HPDE6-E6E7 (cell line): ENCODE measurements around the gene S100A13.
A peak's percentile ranks its signal among the peaks of the same experiment; 100 is the strongest.

Experiments
- DNase-seq: peaks from one replicate; pipeline ENCODE4 v3.0.0; 2011; ENCODE audit warnings: missing footprints; ENCODE audit errors: extremely low spot score

S100A13 gene

DNA sequence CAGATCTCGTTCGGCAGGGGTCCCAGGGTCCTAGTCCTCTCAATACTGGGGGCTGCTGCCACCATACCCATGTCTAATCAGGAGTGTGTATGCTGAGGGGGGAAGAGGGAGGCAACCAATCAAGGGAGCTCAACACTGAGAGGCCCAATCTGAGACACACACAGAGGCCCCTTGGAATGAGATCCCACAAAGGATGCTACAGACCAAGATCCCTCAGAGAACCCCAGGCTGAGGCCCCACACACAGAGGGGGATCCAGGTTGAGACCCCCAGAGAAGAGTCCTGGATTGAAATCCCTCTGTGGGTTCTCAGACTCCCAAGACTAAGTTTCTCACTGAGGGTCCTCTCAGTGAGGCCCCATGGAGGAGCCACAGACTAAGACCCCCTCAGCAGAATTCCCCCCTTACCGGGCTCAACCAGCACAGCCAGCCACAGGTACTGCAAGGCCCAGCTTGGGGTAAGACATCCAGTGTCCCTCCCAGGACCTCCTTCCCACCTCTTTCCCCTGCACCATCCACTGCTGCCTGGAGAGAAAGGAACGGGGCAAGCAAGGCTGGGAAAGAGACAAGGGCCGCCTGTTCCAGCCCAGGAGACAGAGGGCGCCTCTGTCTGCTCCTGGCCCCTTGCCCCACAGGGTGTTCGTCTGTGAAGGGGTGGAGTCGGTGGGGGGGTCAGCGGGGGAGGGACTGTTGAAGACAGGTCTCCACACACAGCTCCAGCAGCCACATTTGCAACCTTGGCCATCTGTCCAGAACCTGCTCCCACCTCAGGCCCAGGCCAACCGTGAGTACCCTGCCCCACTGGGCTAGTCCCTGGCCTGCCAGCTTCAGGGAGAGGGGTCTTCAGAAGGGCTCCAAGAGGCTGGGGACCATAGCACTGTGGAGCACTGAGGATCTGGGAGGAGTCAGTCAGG is 666 bp upstream of the S100A13 start, which contains the start of gene S100A1:
Gene S100A1, plus strand, starts transcription at position 720 of the 912 bp plus-strand sequence. CDS start 2,088 bp downstream, outside the sequence.
- no peak for DNase-seq

- no peak for DNase-seq
Observed at GRCh38 chr1:153626477-153626903, 815 bp downstream of the S100A13 start.

DNA sequence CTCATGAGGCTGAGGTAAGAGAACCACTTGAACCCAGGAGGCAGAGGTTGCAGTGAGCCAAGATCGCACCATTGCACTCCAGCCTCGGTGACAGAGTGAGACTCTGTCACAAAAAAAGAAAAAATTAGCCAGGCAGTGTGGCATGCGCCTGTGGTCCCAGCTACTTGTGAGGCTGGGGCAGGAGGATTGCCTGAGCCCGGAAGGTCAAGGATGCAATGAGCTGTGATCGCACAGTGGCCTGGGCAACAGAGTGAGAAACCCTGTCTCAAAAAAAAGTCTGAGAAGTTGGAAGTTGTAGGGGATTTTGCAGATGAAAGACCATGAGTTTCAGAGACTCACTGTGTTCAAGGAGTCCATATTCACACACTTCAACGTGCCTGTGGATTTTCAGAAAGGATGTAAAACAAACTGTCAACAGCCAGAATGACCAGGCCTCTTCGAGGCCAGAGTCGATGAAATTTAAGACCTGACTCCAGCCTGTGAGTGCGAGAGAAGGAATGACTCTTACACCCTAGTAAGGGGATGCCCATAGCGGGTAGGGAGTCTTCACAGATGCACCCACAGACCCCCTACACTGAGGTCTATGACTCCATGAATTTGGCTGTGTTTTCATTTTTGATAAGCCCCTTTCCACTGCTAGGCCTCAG is 2.2 kb downstream of the S100A13 start:
- no peak for DNase-seq

- DNase-seq, result no peak
Observed at GRCh38 chr1:153623101-153623500, 4.2 kb downstream of the S100A13 start.

- DNase-seq, result no peak
Observed at GRCh38 chr1:153619171-153619570, 8.1 kb downstream of the S100A13 start.

DNA sequence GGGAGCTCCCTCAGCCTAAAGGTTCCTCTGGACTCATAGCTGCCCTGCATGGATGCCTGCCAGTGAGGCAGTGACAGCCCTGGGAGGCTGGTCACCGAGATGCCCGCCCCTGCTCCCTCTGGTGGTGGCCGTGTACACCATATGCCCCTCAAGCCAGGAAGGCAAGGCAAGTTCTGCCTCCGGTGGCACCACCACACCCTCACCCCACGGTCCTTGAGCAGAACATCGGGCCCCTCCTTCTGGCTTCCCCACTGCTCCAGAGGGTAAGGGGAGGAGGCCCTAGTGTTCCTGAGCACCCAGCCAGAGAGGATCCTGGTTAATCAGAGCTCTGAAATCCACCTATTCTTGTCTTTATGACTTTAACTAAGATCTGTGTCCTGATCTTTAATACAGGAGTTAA is 9.6 kb downstream of the S100A13 start:
- no peak for DNase-seq

GRCh38 chr1:153616917-153617311 is 10.4 kb downstream of the S100A13 start:
- no peak for DNase-seq

DNA sequence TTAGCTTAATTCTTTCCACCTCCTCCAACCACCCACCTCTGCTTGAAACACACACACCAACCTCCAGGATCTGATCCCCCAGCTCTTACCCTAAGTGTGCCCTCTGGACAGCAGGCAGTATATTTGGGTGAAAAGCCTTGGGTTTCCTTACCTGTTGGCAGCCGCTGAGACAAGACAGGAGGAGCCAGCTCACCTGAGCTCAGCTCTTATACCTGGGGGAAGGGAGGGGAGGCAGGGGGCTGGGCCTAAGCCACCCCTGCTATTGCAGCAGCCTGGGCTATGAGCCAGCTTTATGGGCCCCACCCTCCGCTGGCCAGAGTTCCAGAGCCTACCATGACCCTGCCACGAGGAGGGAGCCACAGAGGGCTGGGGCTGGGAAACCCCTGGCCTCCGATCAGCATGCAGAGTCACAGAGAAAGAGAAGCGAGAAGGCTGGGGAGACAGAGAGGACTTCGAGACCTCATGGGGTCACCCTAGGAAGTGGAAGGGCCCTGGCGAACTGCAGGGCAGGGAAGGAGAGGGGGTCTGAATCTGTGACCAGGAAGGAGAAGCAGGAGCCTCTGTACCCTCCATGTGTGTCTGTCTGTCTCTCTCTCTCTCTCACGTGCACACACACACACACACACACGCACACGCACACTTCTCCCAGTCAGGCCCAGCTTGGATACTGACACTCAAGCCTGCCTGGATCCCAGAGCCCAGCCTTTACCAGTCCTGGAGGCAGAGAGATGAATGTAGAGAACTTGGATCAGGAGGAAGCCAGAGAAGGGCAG is 11.0 kb downstream of the S100A13 start, which contains the start of gene S100A14:
Gene S100A14, minus strand, starts transcription at position 182 of the 773 bp plus-strand sequence. CDS start 467 bp downstream, outside the sequence.
- DNase-seq, result peak; percentile 90

GRCh38 chr1:153615406-153615805 is 11.9 kb downstream of the S100A13 start:
- DNase-seq, result no peak

- DNase-seq, result no peak
Observed at GRCh38 chr1:153614906-153615305, 12.4 kb downstream of the S100A13 start.

DNA sequence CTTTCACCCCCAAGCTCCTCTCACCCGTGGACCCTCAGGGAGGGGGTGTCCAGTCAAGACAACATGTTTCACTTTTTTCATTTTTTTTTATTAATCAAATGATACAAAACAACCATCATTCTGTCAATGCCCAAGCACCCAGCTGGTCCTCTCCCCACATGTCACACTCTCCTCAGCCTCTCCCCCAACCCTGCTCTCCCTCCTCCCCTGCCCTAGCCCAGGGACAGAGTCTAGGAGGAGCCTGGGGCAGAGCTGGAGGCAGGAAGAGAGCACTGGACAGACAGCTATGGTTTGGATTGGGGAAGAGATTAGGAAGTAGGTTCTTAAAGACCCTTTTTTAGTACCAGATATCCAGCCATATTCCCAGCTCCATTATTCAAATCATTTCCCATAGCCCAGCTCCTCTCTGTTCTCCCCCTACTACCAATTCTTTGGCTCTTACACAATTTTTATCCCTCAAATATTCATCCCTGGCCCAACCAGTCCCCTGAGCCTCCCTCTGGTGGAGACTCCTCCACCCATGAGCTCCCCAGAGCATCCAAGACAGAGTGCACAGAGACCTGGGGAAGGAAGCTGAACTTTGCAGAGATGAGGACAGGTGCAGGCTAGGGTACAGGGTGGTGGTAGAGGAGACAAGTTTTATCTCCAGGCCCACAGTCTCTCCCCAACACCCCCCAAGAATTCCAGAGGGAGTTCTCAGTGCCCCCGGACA is 13.0 kb downstream of the S100A13 start:
- no peak for DNase-seq

DNA sequence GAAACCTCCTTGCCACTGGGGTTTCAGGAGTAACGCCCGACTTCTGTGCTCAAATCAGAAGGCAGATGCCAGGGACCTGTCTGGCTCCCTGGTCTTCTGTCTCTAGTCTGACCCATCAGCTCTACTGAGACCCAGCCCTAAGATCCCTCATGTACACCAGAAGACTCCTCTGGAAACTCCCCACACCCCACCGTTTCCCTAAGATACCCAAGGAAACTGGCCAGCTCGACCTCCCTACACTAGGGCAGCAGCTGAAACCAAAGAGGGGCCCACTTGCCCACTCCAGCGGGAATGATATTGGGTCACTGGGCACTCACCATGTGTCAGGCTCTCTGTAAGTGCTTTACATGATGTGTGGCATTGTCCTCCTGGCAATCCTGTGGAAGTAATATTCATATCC is 13.9 kb downstream of the S100A13 start:
- no peak for DNase-seq

- peak; percentile 91 for DNase-seq
Observed at GRCh38 chr1:153612755-153613331, 14.5 kb downstream of the S100A13 start, which contains the start of gene S100A16. Gene S100A16, minus strand, starts transcription at chr1:153613137. Its CDS starts 4,986 bp downstream, at chr1:153608151.

DNA sequence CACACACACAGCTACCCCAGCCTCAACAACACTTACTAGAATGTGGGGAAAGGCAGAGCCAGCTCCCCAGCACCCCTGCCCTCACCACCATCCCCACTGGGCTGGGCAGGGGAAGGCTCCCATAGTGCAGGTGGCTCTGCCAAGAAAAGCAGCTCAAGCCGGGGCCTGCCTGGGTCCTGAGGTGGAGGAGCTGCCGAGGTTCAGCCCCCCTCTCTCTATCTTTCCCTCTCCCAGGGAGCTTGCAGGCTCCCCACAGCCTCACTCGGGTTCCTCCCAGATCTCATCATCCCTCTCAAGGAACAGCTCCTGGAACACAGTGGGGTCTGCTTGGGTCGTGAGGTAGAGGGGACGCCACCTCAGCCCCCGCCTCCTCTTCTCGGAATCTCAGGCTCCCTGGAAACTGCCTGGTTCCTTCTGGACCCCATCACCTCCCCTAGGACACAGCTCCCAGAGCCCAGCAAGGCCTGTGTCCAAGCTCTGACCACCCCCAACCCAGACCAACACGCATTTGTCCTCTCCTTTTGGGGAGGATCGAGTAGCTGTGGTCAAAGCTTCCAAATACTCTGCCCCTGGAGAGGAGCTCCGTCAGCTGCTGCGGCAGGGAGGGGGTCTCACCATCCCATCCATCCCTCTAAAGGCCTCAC is 15.1 kb downstream of the S100A13 start:
- DNase-seq, result no peak

DNA sequence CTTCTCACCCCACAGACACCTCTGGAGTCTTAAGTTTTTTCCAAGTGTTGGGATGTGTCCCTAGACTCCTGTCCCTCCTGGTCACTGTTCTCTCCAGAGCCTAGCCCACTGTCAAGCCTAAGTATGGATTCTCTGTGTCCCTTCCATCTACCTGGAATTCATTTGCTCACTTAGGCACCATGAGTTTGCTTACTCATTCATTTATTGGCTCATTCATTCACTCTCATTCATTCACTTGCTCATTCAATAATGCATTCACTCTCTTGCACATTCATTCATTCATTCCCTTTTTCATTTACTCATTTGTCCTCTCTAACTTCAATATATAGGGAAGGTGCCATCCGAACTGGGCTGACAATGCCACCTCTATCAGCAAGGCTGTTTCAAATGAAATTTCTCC is 15.9 kb downstream of the S100A13 start:
- no peak for DNase-seq

- DNase-seq, result no peak
Observed at GRCh38 chr1:153610811-153611301, 16.4 kb downstream of the S100A13 start.

DNA sequence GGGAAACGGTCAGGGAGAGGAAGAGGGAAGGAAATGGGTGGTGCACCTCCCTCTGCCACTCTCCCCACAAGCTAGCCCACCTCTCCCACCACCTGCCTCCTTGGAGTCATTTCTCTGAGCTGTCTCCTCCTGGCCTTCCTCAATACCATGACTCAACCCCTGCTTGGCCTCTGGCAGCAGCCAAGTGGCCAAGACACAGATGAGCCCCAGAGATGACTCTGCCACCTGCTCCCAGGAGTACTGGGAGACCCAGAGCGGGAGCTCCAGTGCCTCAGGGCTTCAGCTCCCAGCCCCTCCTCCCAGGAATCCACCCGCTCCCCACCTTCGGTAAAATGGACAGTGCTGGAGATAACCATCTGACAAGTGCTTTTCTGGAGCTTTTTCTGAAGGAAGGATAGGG is 17.0 kb downstream of the S100A13 start:
- no peak for DNase-seq

GRCh38 chr1:153609585-153609907 is 17.8 kb downstream of the S100A13 start:
- no peak for DNase-seq

GRCh38 chr1:153608742-153609584 is 18.3 kb downstream of the S100A13 start:
- DNase-seq, result peak; percentile 92
